ENCODE results near the gene CPE.

DNA sequence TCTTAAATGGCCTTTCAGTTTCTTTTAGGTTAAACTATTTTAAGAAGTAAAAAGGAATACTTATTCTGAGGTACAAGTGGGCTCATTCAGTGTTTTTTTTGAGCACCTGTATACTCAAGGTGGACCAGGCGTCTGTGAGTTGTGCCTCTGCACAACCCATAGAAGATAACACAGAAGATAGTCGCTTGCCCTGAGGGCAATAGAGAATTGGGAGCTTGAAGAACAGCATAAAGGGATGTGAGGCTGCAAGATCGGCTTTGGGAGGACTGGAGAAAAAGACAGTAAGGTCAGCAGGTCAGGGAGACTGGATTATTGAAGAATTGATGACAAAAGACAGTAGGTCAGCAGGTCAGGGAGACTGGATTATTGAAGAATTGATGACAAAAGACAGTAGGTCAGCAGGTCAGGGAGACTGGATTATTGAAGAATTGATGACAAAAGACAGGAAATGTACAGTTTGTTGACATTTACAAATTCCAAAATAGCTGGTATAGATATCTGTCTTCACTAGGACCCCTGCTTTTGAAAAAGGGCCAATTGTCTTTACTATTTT lies 3.1 kb downstream of the CPE start:
- TF ChIP-seq, protein P1, sequence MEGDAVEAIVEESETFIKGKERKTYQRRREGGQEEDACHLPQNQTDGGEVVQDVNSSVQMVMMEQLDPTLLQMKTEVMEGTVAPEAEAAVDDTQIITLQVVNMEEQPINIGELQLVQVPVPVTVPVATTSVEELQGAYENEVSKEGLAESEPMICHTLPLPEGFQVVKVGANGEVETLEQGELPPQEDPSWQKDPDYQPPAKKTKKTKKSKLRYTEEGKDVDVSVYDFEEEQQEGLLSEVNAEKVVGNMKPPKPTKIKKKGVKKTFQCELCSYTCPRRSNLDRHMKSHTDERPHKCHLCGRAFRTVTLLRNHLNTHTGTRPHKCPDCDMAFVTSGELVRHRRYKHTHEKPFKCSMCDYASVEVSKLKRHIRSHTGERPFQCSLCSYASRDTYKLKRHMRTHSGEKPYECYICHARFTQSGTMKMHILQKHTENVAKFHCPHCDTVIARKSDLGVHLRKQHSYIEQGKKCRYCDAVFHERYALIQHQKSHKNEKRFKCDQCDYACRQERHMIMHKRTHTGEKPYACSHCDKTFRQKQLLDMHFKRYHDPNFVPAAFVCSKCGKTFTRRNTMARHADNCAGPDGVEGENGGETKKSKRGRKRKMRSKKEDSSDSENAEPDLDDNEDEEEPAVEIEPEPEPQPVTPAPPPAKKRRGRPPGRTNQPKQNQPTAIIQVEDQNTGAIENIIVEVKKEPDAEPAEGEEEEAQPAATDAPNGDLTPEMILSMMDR (IDR thresholded peaks at IDR 0.05; ENCODE audit: low read depth, low read length) = no peak
- TF ChIP-seq EZH2phosphoT487 (IDR thresholded peaks at IDR 0.05; ENCODE audit: low read depth) = no peak
